Activated CD4-positive, alpha-beta memory T cell treated with anti-CD3 and anti-CD28 coated beads, Interleukin-2, amount 10 ng/mL, durations not matched to agents 7 days and 5 days (primary cell): Measurements from ENCODE around the gene USP48. TPM values are rescaled to one million over a fixed set of nuclear protein-coding genes. Genes with fewer than 3 reads are reported as not detected.
"Not testable (repeated sequence)": the region's sequence is repeated elsewhere in the genome, so short reads cannot be mapped to it uniquely, and the experiment has no call there.

Experiments
- CTCF ChIA-PET: fragments of 350-600 bp; sonication (Branson Sonifier 250); formaldehyde crosslinking; loops from one replicate; lab custom pipeline; 2021; ENCODE audit warnings: antibody characterized with exemption, inconsistent platforms; lab: Charles Lee
- POLR2A ChIA-PET: fragments of 350-600 bp; sonication (Branson Sonifier 250); formaldehyde crosslinking; loops from one replicate; lab custom pipeline; 2021; ENCODE audit warnings: antibody characterized with exemption; lab: Charles Lee
- DNase-seq: peaks from one replicate; pipeline ENCODE4 v3.0.0-alpha.2; 2020
- H3K27ac Mint-ChIP-seq: one replicate; pipeline ENCODE4 v1.8.0; 2021; ENCODE audit warnings: mild to moderate bottlenecking, mixed read lengths
- H3K27me3 Mint-ChIP-seq: one replicate; pipeline ENCODE4 v1.8.0; 2021; ENCODE audit warnings: mixed read lengths
- H3K36me3 Mint-ChIP-seq: one replicate; pipeline ENCODE4 v1.8.0; 2021; ENCODE audit warnings: low read depth, mixed read lengths
- H3K4me1 Mint-ChIP-seq: one replicate; pipeline ENCODE4 v1.8.0; 2021; ENCODE audit warnings: mixed read lengths
- H3K4me3 Mint-ChIP-seq: one replicate; pipeline ENCODE4 v1.8.0; 2021; ENCODE audit warnings: mild to moderate bottlenecking, mixed read lengths
- H3K9me3 Mint-ChIP-seq: one replicate; pipeline ENCODE4 v1.8.0; 2021; ENCODE audit warnings: mixed read lengths
- total RNA-seq, 2 experiments: library from RNA; stranded (reverse); gene quantifications; one replicate each; pipeline ENCODE4 v1.2.3, GENCODE V29; 2021

USP48 gene
- total RNA-seq, 2 experiments from 2014 or later: 80.1 to 81.8 TPM

- Mint-ChIP-seq H3K27me3 (no peaks in the 10 kb centered on the region), H3K4me3 (no peak overlapping the region), H3K27ac (no peak overlapping the region), H3K36me3 (no peaks in the 10 kb centered on the region), H3K4me1 (no peaks in the 10 kb centered on the region), H3K9me3 (no peaks in the 10 kb centered on the region)
- no peak for DNase-seq
- CTCF ChIA-PET: no interaction called here
- POLR2A ChIA-PET: no interaction called here
Observed at GRCh38 chr1:21804536-21804935, 21.6 kb upstream of the USP48 start.

- CTCF ChIA-PET: no interaction called here
- H3K4me1 Mint-ChIP-seq: no peaks in the 10 kb centered on the region
- no peaks in the 10 kb centered on the region for H3K9me3 Mint-ChIP-seq
- no peaks in the 10 kb centered on the region for H3K27me3 Mint-ChIP-seq
- no peak overlapping the region for H3K27ac Mint-ChIP-seq
- no peak overlapping the region for H3K4me3 Mint-ChIP-seq
- H3K36me3 Mint-ChIP-seq: no peaks in the 10 kb centered on the region
- POLR2A ChIA-PET: no interaction called here
- DNase-seq: no peak
Observed at GRCh38 chr1:21801100-21801499, 18.2 kb upstream of the USP48 start.

- POLR2A ChIA-PET: no interaction called here
- Mint-ChIP-seq H3K27me3 (no peaks in the 10 kb centered on the region), H3K9me3 (peaks cover 5% of the 10 kb centered on the region), H3K4me1 (no peaks in the 10 kb centered on the region), H3K27ac (no peak overlapping the region), H3K4me3 (no peak overlapping the region), H3K36me3 (no peaks in the 10 kb centered on the region)
- no peak for DNase-seq
- CTCF ChIA-PET: no interaction called here
Observed at GRCh38 chr1:21799730-21800129, 16.8 kb upstream of the USP48 start.

- Mint-ChIP-seq H3K27ac (no peak overlapping the region), H3K4me3 (no peak overlapping the region), H3K36me3 (no peaks in the 10 kb centered on the region), H3K4me1 (peaks cover 11% of the 10 kb centered on the region), H3K9me3 (peaks cover 8% of the 10 kb centered on the region), H3K27me3 (no peaks in the 10 kb centered on the region)
- POLR2A ChIA-PET: interaction anchor here (1.4 kb wide), 1 partner anchor 12 kb away, joined by 6 read pairs; the partner anchor contains the start of gene USP48
- no peak for DNase-seq
- CTCF ChIA-PET: no interaction called here
Observed at GRCh38 chr1:21795075-21795474, 12.1 kb upstream of the USP48 start.

- POLR2A ChIA-PET: interaction anchor here (0.9 to 1.4 kb wide), 2 partner anchors 11 to 13 kb away, joined by 3 to 6 read pairs; partner anchors contain the start of gene USP48
- Mint-ChIP-seq H3K36me3 (no peaks in the 10 kb centered on the region), H3K4me1 (peaks cover 14% of the 10 kb centered on the region), H3K9me3 (peaks cover 8% of the 10 kb centered on the region), H3K27me3 (no peaks in the 10 kb centered on the region), H3K4me3 (no peak overlapping the region), H3K27ac (no peak overlapping the region)
- CTCF ChIA-PET: no interaction called here
- DNase-seq: no peak
Observed at GRCh38 chr1:21794656-21795055, 11.7 kb upstream of the USP48 start.

- no peak for DNase-seq
- H3K36me3 Mint-ChIP-seq: no peaks in the 10 kb centered on the region
- no peaks in the 10 kb centered on the region for H3K27me3 Mint-ChIP-seq
- POLR2A ChIA-PET: no interaction called here
- no peak overlapping the region for H3K27ac Mint-ChIP-seq
- no peak overlapping the region for H3K4me3 Mint-ChIP-seq
- H3K4me1 Mint-ChIP-seq: peaks cover 14% of the 10 kb centered on the region
- H3K9me3 Mint-ChIP-seq: peaks cover 8% of the 10 kb centered on the region
- CTCF ChIA-PET: no interaction called here
Observed at GRCh38 chr1:21793104-21793503, 10.2 kb upstream of the USP48 start.

- Mint-ChIP-seq H3K36me3 (peaks cover 8% of the 10 kb centered on the region), H3K4me3 (no peak overlapping the region), H3K4me1 (peaks cover 20% of the 10 kb centered on the region), H3K27me3 (peaks cover 5% of the 10 kb centered on the region), H3K27ac (no peak overlapping the region), H3K9me3 (no peaks in the 10 kb centered on the region)
- ChIA-PET POLR2A (no interaction called here), CTCF (no interaction called here)
- no peak for DNase-seq
Observed at GRCh38 chr1:21786640-21787039, 3.7 kb upstream of the USP48 start.

- H3K36me3 Mint-ChIP-seq, CTCF ChIA-PET, H3K4me3 Mint-ChIP-seq, H3K27me3 Mint-ChIP-seq, H3K9me3 Mint-ChIP-seq, POLR2A ChIA-PET, DNase-seq, H3K27ac Mint-ChIP-seq: not testable (repeated sequence)
- H3K4me1 Mint-ChIP-seq: peaks cover 16% of the 10 kb centered on the region
Observed at GRCh38 chr1:21785764-21786163, 2.8 kb upstream of the USP48 start.

- POLR2A ChIA-PET: interaction anchor here (1.0 to 3.5 kb wide), 13 partner anchors 7 to 268 kb away, joined by 3 to 35 read pairs (median 9); partner anchors contain the start of genes CDC42 and RAP1GAP
- Mint-ChIP-seq H3K4me3 (peak overlapping the region; percentile 87), H3K9me3 (no peaks in the 10 kb centered on the region), H3K36me3 (peaks cover 15% of the 10 kb centered on the region), H3K27ac (peak overlapping the region; percentile 100), H3K4me1 (peaks cover 24% of the 10 kb centered on the region), H3K27me3 (peaks cover 5% of the 10 kb centered on the region)
- CTCF ChIA-PET: interaction anchor here (3.6 kb wide), 1 partner anchor 81 kb away, joined by 26 read pairs; no protein-coding TSS in a partner anchor
- no peak for DNase-seq
Observed at GRCh38 chr1:21783679-21784603, 992 bp upstream of the USP48 start.

- H3K9me3 Mint-ChIP-seq: no peaks in the 10 kb centered on the region
- peak; percentile 59 for DNase-seq
- peak overlapping the region; percentile 87 for H3K4me3 Mint-ChIP-seq
- H3K36me3 Mint-ChIP-seq: peaks cover 21% of the 10 kb centered on the region
- ChIA-PET CTCF (interaction anchor here (0.7 to 3.6 kb wide), 8 partner anchors 12 to 243 kb away, joined by 3 to 26 read pairs (median 3); no protein-coding TSS in a partner anchor), POLR2A (interaction anchor here (0.7 to 3.5 kb wide), 26 partner anchors 9 to 995 kb away, joined by 3 to 35 read pairs (median 4); partner anchors contain the start of genes CDC42, HP1BP3 and RAP1GAP)
- peaks cover 34% of the 10 kb centered on the region for H3K4me1 Mint-ChIP-seq
- peak overlapping the region; percentile 100 for H3K27ac Mint-ChIP-seq
- peaks cover 5% of the 10 kb centered on the region for H3K27me3 Mint-ChIP-seq
Observed at GRCh38 chr1:21782349-21782867, 541 bp downstream of the USP48 start.

- ChIA-PET CTCF (interaction anchor here (0.7 to 3.6 kb wide), 9 partner anchors 9 to 243 kb away, joined by 3 to 26 read pairs (median 3); no protein-coding TSS in a partner anchor), POLR2A (interaction anchor here (0.7 to 3.5 kb wide), 22 partner anchors 8 to 995 kb away, joined by 3 to 35 read pairs (median 6); partner anchors contain the start of genes CDC42, HP1BP3 and RAP1GAP)
- DNase-seq: peak; percentile 22
- H3K9me3 Mint-ChIP-seq: no peaks in the 10 kb centered on the region
- peaks cover 2% of the 10 kb centered on the region for H3K27me3 Mint-ChIP-seq
- peak overlapping the region; percentile 87 for H3K4me3 Mint-ChIP-seq
- peak overlapping the region; percentile 100 for H3K27ac Mint-ChIP-seq
- H3K4me1 Mint-ChIP-seq: peaks cover 38% of the 10 kb centered on the region
- H3K36me3 Mint-ChIP-seq: peaks cover 26% of the 10 kb centered on the region
Observed at GRCh38 chr1:21781815-21782348, 1.1 kb downstream of the USP48 start.

GRCh38 chr1:21779613-21780521 is 3.1 kb downstream of the USP48 start:
- peaks cover 27% of the 10 kb centered on the region for H3K36me3 Mint-ChIP-seq
- POLR2A ChIA-PET: no interaction called here
- DNase-seq: peak; percentile 41
- peak overlapping the region; percentile 84 for H3K27ac Mint-ChIP-seq
- CTCF ChIA-PET: no interaction called here
- H3K27me3 Mint-ChIP-seq: no peaks in the 10 kb centered on the region
- H3K9me3 Mint-ChIP-seq: no peaks in the 10 kb centered on the region
- H3K4me3 Mint-ChIP-seq: peak overlapping the region; percentile 57
- H3K4me1 Mint-ChIP-seq: peaks cover 55% of the 10 kb centered on the region
